ENCODE data around the gene CEP85L. TPM values are rescaled to one million over a fixed set of nuclear protein-coding genes. Genes with fewer than 3 reads are reported as not detected.

Gene CEP85L
- total RNA-seq, 4 donors from 2014 or later: 10.5 to 42.9 (median 17.1) TPM

- no peaks in the 10 kb centered on the region for H3K4me1 ChIP-seq
- 94 to 96% methylated on average over 3 of the region's 3 CpGs for WGBS, 2 donors
- intact Hi-C loops (cut with DNase I): no loop called here
- TF ChIP-seq CTCF (IDR thresholded peaks at IDR 0.05) (no peak), POLR2A (IDR thresholded peaks at IDR 0.05) (no peak)
- DNase-seq: no peak
- no peaks in the 10 kb centered on the region for H3K36me3 ChIP-seq
- H3K27me3 ChIP-seq: no peaks in the 10 kb centered on the region
- H3K27ac ChIP-seq: no peak overlapping the region
- H3K4me3 ChIP-seq (replicated peaks in 1 of 3): no peak overlapping the region
- H3K9me3 ChIP-seq: no peaks in the 10 kb centered on the region
Measured at GRCh38 chr6:118635909-118636735, 15.3 kb downstream of the CEP85L start.

GRCh38 chr6:118632359-118632758 lies 19.0 kb downstream of the CEP85L start:
- intact Hi-C loops (cut with DNase I): no loop called here

GRCh38 chr6:118630923-118631322 lies 20.5 kb downstream of the CEP85L start:
- Histone ChIP-seq H3K4me1 (no peaks in the 10 kb centered on the region), H3K36me3 (no peaks in the 10 kb centered on the region), H3K4me3 (replicated peaks in 1 of 3) (no peak overlapping the region), H3K27me3 (no peaks in the 10 kb centered on the region), H3K9me3 (no peaks in the 10 kb centered on the region), H3K27ac (no peak overlapping the region)
- DNase-seq: no peak
- TF ChIP-seq POLR2A (IDR thresholded peaks at IDR 0.05) (no peak), CTCF (IDR thresholded peaks at IDR 0.05) (no peak)
- WGBS, 2 donors: 100% methylated on average over 1 of the region's 1 CpG
- intact Hi-C loops (cut with DNase I): no loop called here

More at GRCh38 chr6:118632359-118632758, 19.0 kb downstream of the CEP85L start:
- Histone ChIP-seq H3K4me1 (no peaks in the 10 kb centered on the region), H3K27ac (no peak overlapping the region), H3K27me3 (no peaks in the 10 kb centered on the region), H3K4me3 (replicated peaks in 1 of 3) (no peak overlapping the region), H3K36me3 (no peaks in the 10 kb centered on the region), H3K9me3 (no peaks in the 10 kb centered on the region)
- WGBS, 2 donors: 88 to 89% methylated on average over 2 of the region's 2 CpGs
- TF ChIP-seq POLR2A (IDR thresholded peaks at IDR 0.05) (no peak), CTCF (IDR thresholded peaks at IDR 0.05) (no peak)
- no peak for DNase-seq

GRCh38 chr6:118630067-118630466 lies 21.3 kb downstream of the CEP85L start:
- Histone ChIP-seq H3K27me3 (no peaks in the 10 kb centered on the region), H3K9me3 (no peaks in the 10 kb centered on the region), H3K4me3 (replicated peaks in 1 of 3) (no peak overlapping the region), H3K4me1 (no peaks in the 10 kb centered on the region), H3K27ac (no peak overlapping the region), H3K36me3 (no peaks in the 10 kb centered on the region)
- WGBS, 2 donors: 72 to 77% methylated on average over 1 of the region's 1 CpG
- DNase-seq: no peak
- no peak for TF ChIP-seq CTCF (IDR thresholded peaks at IDR 0.05)
- TF ChIP-seq POLR2A (IDR thresholded peaks at IDR 0.05): no peak
- intact Hi-C loops (cut with DNase I): no loop called here

GRCh38 chr6:118627724-118628123 lies 23.7 kb downstream of the CEP85L start:
- no peak overlapping the region for H3K4me3 ChIP-seq (replicated peaks in 1 of 3)
- intact Hi-C loops (cut with DNase I): no loop called here
- no peaks in the 10 kb centered on the region for H3K9me3 ChIP-seq
- no peaks in the 10 kb centered on the region for H3K4me1 ChIP-seq
- H3K36me3 ChIP-seq: no peaks in the 10 kb centered on the region
- no peaks in the 10 kb centered on the region for H3K27me3 ChIP-seq
- DNase-seq: no peak
- TF ChIP-seq POLR2A (IDR thresholded peaks at IDR 0.05): no peak
- TF ChIP-seq CTCF (IDR thresholded peaks at IDR 0.05): no peak
- WGBS, 2 donors: 95 to 96% methylated on average over 3 of the region's 3 CpGs
- H3K27ac ChIP-seq: no peak overlapping the region
